HG03565 (cell line): ENCODE results near the gene STRIP2.
"Not testable (repeated sequence)": the region's sequence is repeated elsewhere in the genome, so short reads cannot be mapped to it uniquely, and the experiment has no call there.

ENCODE experiments used
- ATAC-seq: cut with Tn5 transposase; IDR thresholded peaks from one replicate; pipeline ENCODE4 v1.9.1; 2021; ENCODE audit warnings: mild to moderate bottlenecking, moderate library complexity; ENCODE audit not compliant: unreplicated experiment

The STRIP2 gene

GRCh38 chr7:129452589-129453231 is 18.5 kb downstream of the STRIP2 start:
- ATAC-seq, result no peak

- no peak for ATAC-seq
Observed at GRCh38 chr7:129453510-129454248, 19.4 kb downstream of the STRIP2 start.

DNA sequence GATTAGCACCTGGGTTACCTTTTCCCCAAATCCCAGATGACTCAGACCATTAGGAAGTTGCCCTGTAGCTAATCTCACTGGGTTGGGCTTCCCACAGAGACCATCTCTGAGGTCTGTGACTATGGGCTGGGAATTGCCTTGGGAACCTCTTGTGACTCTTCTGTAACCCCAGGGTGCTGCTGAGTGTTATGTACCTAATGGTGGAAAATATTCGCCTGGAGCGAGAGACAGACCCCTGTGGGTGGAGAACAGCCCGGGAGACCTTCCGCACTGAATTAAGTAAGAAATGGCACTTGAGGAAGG is 20.0 kb downstream of the STRIP2 start:
- no peak for ATAC-seq

DNA sequence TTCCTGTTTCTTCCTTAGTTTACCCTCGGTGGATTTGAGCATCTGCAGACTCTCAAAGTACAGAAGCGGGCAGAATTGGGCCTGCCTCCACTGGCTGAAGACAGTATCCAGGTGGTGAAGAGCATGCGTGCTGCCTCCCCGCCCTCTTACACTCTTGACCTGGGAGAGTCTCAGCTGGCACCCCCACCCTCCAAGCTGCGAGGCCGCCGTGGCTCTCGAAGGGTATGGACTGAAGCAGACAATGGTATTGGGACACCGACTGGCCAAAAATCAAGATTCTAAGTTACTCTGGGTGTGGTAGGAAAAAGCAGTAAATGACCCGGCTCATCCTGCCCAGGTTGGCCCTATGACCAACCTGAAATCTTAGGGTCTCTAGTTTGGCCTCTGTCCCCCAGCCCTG is 22.2 kb downstream of the STRIP2 start:
- ATAC-seq, result no peak

DNA sequence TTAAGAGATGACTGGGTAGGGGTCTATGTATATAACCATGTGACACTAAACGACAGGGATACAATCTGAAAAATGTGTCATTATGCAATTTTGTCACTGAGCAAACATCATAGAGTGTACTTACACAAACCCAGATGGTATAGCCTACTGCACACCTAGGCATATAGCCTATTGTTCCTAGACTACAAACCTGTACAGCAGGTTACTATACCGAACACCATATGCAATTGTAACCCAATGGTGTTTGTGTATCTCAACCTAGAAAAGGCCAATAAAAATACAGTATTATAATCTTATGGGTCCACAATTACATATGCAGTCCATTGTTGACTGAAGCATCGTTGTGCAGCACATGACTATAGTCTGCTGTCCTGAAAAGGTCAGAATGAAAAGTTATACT is 22.9 kb downstream of the STRIP2 start:
- no peak for ATAC-seq

- no peak for ATAC-seq
Observed at GRCh38 chr7:129458171-129458570, 23.9 kb downstream of the STRIP2 start.

GRCh38 chr7:129461809-129462208 is 27.6 kb downstream of the STRIP2 start:
- ATAC-seq, result no peak

GRCh38 chr7:129462420-129462819 is 28.2 kb downstream of the STRIP2 start:
- ATAC-seq, result no peak

DNA sequence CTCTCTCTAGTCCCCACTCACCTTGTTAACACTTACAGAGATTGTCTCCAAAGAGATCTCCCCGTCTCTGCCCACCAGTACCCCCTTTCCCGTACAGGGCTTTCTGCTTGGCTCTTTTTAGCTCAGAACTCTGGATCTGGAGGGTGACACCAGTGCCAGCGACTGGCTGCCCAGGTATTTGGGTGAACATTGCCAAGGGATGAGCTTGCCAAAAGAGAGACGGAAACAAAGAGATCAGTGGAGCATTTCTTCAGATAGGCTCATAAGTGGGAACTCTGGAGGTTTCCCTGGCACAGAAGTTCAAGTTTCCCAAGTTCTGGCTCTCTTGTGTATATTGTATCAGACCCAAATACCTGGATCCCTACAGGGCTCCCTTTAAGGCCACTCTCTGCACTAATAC is 30.0 kb downstream of the STRIP2 start:
- no peak for ATAC-seq

DNA sequence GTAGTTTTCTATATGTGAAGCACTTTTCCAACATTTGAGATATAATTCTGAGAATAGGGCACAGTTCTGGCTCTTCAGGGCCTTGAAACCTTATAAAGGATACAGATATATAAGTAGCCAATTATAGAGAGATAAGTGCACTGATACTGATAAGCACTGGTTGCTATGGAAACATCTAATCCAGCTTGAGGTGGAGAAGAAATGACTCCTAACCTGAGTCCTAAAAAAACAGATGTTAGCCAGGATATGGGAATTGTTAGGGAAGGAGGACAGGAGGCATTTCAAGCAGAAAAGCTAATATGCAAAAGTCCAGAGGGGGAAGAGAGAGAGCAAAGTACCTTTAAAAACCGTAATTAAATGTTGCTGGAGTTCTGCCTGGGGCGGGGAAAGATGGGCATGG is 30.8 kb downstream of the STRIP2 start:
- no peak for ATAC-seq

DNA sequence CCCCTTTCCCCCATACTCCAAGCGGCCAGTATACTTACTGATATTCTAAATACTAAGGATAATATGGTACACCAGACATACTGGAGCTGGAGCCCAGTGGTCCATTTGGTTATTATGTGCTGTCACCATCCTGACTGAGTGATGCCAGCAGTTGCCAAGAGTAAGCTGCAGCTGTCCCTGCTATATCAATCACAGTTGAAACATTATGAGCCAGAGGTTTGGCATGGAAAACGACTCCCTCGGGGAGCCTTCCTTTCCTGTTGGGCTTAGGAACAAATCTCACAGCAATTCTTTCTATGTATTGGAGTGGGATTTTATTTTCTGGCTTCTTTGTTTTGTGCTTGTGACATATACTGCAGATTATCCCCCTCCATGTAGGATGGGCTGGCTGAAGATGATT is 32.6 kb downstream of the STRIP2 start:
- ATAC-seq, result no peak

GRCh38 chr7:129468087-129468486 is 33.9 kb downstream of the STRIP2 start:
- ATAC-seq, result no peak

- no peak for ATAC-seq
Observed at GRCh38 chr7:129468547-129468946, 34.3 kb downstream of the STRIP2 start.

GRCh38 chr7:129469930-129470329 is 35.7 kb downstream of the STRIP2 start:
- ATAC-seq, result no peak

GRCh38 chr7:129470411-129470810 is 36.2 kb downstream of the STRIP2 start:
- no peak for ATAC-seq

- no peak for ATAC-seq
Observed at GRCh38 chr7:129471402-129471827, 37.2 kb downstream of the STRIP2 start.

- not testable (repeated sequence) for ATAC-seq
Observed at GRCh38 chr7:129475931-129476330, 41.7 kb downstream of the STRIP2 start.

DNA sequence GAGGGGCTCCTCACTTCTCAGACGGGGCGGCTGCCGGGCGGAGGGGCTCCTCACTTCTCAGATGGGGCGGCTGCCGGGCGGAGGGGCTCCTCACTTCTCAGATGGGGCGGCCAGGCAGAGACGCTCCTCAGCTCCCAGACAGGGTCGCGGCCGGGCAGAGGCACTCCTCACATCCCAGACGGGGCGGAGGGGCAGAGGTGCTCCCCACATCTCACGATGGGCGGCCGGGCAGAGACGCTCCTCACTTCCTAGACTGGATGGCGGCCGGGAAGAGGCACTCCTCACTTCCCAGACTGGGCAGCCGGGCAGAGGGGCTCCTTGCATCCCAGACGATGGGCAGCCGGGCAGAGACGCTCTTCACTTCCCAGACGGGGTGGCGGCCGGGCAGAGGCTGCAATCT is 42.2 kb downstream of the STRIP2 start:
- ATAC-seq, result not testable (repeated sequence)

GRCh38 chr7:129479831-129480230 is 45.6 kb downstream of the STRIP2 start:
- ATAC-seq, result no peak

DNA sequence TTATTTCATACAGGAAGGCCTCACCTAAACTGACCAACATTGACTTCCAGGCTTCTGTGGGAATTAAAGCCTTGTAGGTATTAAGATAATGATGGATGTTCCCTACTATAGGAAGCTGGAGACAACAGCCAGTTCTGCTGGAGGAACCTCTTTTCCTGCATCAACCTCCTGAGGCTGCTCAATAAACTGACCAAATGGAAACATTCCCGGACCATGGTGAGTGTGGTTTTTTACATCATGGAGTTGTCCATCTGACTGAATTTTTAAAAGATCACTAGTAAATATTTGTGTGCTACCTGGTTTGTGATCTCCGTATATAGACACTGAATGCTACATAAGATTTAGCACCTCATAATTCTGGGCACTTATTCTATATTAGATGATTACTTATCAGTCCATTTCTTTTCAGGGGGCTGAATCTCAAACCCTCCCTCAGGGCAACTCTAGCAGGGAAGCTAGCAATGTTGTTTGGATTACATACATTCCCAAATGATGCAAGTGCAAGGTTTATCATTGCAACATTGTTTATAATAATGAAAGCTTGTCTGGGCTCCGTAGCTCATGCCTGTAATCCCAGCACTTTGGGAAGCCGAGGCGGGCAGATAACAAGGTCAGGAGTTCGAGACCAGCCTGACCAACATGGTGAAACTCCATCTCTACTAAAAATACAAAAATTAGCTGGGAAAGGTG is 46.6 kb downstream of the STRIP2 start:
- ATAC-seq, result no peak

DNA sequence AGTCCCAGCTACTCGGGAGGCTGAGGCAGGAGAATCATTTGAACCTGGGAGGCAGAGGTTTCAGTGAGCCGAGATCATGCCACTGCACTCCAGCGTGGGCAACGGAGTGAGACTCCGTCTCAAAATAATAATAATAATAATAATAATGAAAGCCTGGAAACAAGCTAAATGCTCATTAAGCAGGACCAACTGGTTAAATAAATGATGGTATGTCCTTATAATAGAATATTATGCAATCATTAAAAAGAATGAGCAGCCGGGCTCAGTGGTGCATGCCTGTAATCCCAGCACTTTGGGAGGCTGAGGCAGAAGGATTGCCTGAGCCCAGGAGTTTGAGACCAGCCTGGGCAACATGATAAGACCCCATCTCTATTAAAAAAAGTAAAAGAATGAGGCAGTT is 47.1 kb downstream of the STRIP2 start:
- not testable (repeated sequence) for ATAC-seq

DNA sequence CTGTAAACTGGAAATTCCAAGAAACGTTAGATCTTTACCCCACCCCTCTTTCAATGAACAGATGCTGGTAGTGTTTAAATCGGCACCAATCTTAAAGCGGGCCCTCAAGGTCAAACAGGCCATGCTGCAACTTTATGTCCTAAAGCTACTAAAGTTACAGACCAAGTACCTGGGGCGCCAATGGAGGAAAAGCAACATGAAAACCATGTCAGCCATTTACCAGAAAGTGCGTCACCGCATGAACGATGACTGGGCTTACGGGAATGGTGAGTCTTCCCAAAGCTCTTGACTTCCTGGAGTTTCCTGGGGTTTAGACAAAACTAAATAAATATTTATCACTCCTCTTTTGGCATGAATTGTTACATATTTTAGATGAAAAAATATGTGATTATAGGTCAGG is 48.5 kb downstream of the STRIP2 start:
- no peak for ATAC-seq
